ENCODE results near the gene D2HGDH.

D2HGDH gene

GRCh38 chr2:241734467-241735208, at the start of gene D2HGDH:
TSS of gene D2HGDH (plus strand) at chr2:241734630. CDS start at chr2:241735225, 595 bp downstream.
- peak; percentile 84 for DNase-seq (ENCODE audit: low read depth)
- TF ChIP-seq, protein P1, sequence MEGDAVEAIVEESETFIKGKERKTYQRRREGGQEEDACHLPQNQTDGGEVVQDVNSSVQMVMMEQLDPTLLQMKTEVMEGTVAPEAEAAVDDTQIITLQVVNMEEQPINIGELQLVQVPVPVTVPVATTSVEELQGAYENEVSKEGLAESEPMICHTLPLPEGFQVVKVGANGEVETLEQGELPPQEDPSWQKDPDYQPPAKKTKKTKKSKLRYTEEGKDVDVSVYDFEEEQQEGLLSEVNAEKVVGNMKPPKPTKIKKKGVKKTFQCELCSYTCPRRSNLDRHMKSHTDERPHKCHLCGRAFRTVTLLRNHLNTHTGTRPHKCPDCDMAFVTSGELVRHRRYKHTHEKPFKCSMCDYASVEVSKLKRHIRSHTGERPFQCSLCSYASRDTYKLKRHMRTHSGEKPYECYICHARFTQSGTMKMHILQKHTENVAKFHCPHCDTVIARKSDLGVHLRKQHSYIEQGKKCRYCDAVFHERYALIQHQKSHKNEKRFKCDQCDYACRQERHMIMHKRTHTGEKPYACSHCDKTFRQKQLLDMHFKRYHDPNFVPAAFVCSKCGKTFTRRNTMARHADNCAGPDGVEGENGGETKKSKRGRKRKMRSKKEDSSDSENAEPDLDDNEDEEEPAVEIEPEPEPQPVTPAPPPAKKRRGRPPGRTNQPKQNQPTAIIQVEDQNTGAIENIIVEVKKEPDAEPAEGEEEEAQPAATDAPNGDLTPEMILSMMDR (conservative IDR thresholded peaks at IDR 0.05; ENCODE audit: low read depth, low read length) = no peak
- H3K4me3 ChIP-seq (ENCODE audit: low read depth, low read length) = peak within 1 kb of the TSS; percentile 82

DNA sequence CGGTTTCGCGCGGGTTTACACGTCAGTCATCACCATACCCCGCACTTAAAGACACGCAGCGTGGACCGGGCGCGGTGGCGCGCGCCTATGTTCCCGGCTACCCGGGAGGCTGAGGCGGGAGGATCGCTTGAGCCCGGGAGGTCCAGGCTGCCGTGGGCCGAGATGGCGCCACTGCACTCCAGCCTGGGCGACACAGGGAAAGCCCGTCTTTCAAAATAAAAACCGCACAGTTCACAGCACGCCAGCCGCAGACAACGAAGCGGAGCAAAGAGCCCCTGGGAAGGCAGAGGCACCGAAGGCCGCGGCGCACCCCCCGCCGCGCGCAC, 48.1 kb upstream of the D2HGDH start:
- no peak for DNase-seq (ENCODE audit: low read depth)
- H3K4me3 ChIP-seq (ENCODE audit: low read depth, low read length) = peak overlapping the region; percentile 78
- TF ChIP-seq, protein P1 (conservative IDR thresholded peaks at IDR 0.05; ENCODE audit: low read depth, low read length) = no peak

DNA sequence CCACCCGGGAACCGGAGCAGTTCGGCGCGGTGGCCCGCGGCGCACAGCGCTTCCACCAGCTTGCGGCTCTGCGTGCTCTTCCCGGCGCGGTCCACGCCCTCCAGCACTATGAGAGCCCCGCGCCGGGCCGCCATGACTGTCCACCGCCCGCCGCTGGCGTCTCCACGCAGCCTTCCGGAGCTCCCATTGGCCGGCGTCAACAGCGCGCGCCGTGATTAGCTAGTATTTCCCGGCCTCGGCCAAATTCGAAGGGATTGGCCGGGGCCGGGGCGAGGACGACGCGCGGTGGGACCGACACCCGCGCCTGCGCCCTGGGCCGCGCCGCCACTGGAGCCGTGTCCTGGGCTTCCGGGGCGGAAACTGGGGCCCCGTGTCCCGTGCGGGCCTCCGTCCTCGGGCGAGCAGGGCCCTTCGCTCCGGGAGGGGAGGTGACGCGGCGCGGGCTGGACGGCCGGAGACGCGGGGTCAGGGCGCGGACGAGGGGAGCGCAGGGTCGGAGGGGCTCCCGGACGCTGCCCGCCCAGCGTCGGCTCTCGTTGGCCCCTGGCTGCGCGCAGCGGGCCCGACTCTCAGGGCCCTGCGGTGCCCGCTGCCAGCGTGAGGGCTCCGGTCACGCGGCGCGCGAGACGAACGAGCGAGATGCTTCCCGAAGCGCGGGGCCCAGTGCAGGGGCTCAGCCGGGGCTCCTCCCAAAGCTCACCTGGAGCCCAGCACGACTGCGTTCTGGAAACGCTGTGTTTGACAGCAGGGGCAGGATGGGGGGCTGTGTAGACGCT, 47.6 kb upstream of the D2HGDH start, which contains the start of gene DTYMK:
Gene DTYMK (minus strand): TSS at position 166 of the 776 bp plus-strand sequence. CDS start 32 bp downstream, at position 134.
- H3K4me3 ChIP-seq (ENCODE audit: low read depth, low read length) = peak within 1 kb of the TSS; percentile 91
- DNase-seq (ENCODE audit: low read depth) = peak; percentile 96

GRCh38 chr2:241689306-241689705, 45.1 kb upstream of the D2HGDH start:
- TF ChIP-seq, protein P1 (conservative IDR thresholded peaks at IDR 0.05; ENCODE audit: low read depth, low read length) = no peak

More for the DNA sequence above, 47.6 kb upstream of the D2HGDH start, which contains the start of gene DTYMK:
- TF ChIP-seq, protein P1 (conservative IDR thresholded peaks at IDR 0.05; ENCODE audit: low read depth, low read length) = no peak

GRCh38 chr2:241690202-241690717, 44.2 kb upstream of the D2HGDH start:
- TF ChIP-seq, protein P1 (conservative IDR thresholded peaks at IDR 0.05; ENCODE audit: low read depth, low read length) = no peak
- DNase-seq (ENCODE audit: low read depth) = no peak

More at GRCh38 chr2:241689306-241689705, 45.1 kb upstream of the D2HGDH start:
- H3K4me3 ChIP-seq (ENCODE audit: low read depth, low read length) = no peak overlapping the region
- no peak for DNase-seq (ENCODE audit: low read depth)

DNA sequence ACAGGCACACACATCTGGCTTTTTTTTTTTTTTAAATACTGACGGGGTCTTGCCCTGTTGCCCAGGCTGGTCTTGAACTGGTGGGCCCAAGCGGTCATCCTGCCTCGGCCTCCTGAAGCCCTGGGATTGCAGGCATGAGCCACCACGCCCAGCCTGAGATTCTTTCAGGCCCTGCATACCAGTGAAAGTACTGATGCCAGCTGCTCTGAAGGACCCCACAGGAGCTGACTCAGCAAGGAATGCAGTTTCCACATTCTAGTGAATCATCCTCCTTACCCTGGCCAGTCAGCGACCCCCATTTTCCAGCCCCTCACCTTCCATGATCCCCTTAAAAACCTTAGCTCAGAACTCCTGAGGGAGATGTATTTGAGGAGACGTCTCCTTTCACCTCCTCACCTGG, 42.0 kb upstream of the D2HGDH start:
- TF ChIP-seq, protein P1 (conservative IDR thresholded peaks at IDR 0.05; ENCODE audit: low read depth, low read length) = no peak
- no peak overlapping the region for H3K4me3 ChIP-seq (ENCODE audit: low read depth, low read length)
- peak; percentile 88 for DNase-seq (ENCODE audit: low read depth)

More at GRCh38 chr2:241690202-241690717, 44.2 kb upstream of the D2HGDH start:
- H3K4me3 ChIP-seq (ENCODE audit: low read depth, low read length) = no peak overlapping the region
